ENCODE results near the gene CUEDC1. TPM values are rescaled to one million over a fixed set of nuclear protein-coding genes. Genes with fewer than 3 reads are reported as not detected.

Gene CUEDC1
- total and polyA plus RNA-seq, 9 donors: 6.7 to 30.2 (median 21.5) TPM

DNA sequence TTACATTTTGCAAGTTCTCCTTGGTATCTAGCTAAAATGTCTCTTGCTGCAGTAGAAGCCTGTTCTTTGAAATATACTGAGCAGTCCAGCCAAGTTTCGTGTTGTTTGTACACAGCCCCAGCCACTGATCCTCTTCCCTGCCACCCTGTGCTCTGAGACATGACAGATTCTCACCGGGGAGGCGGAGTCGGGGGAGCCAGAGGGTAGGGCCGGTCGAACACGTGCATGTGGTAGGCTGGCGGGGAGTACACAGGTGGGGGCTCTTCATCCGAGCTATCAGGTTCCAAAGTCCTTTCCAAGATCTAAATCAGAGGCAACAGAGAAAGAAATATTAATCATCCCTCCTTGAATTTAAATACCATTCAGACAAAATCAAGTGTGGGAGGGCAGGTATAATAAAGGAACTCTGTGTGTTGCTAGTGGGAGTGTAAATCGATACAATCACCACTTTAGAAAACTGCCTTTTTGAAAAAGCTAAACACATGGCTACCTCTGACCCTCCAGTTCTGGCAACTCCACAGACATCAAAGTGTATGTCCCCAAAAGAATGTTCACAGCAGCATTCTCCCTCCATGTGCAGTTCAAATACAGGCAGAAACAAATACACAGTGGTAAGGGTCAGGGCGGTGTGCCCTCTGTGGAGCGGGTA lies 75.7 kb downstream of the CUEDC1 start:
- TF ChIP-seq, protein P1, sequence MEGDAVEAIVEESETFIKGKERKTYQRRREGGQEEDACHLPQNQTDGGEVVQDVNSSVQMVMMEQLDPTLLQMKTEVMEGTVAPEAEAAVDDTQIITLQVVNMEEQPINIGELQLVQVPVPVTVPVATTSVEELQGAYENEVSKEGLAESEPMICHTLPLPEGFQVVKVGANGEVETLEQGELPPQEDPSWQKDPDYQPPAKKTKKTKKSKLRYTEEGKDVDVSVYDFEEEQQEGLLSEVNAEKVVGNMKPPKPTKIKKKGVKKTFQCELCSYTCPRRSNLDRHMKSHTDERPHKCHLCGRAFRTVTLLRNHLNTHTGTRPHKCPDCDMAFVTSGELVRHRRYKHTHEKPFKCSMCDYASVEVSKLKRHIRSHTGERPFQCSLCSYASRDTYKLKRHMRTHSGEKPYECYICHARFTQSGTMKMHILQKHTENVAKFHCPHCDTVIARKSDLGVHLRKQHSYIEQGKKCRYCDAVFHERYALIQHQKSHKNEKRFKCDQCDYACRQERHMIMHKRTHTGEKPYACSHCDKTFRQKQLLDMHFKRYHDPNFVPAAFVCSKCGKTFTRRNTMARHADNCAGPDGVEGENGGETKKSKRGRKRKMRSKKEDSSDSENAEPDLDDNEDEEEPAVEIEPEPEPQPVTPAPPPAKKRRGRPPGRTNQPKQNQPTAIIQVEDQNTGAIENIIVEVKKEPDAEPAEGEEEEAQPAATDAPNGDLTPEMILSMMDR (IDR thresholded peaks at IDR 0.05): no peak
- TF ChIP-seq EP300 (IDR thresholded peaks at IDR 0.05) (no peak), POLR2A (IDR thresholded peaks at IDR 0.05) (no peak)
- H3K4me1 ChIP-seq (ENCODE audit: insufficient read depth): peaks cover 25% of the 10 kb centered on the region
- no peaks in the 10 kb centered on the region for H3K36me3 ChIP-seq
- 65 to 71% (median 65%) methylated on average over 12 of the region's 12 CpGs for WGBS, 3 donors
- intact Hi-C loops (cut with DNase I): loop anchor here in 1 of 4 donors (10.0 kb wide), 1 partner anchor 55 kb away; no protein-coding TSS in a partner anchor
- no peaks in the 10 kb centered on the region for H3K9me3 ChIP-seq
- DNase-seq: no peak
- H3K27me3 ChIP-seq: no peaks in the 10 kb centered on the region
- H3K4me3 ChIP-seq: no peak overlapping the region
- H3K27ac ChIP-seq: no peak overlapping the region

DNA sequence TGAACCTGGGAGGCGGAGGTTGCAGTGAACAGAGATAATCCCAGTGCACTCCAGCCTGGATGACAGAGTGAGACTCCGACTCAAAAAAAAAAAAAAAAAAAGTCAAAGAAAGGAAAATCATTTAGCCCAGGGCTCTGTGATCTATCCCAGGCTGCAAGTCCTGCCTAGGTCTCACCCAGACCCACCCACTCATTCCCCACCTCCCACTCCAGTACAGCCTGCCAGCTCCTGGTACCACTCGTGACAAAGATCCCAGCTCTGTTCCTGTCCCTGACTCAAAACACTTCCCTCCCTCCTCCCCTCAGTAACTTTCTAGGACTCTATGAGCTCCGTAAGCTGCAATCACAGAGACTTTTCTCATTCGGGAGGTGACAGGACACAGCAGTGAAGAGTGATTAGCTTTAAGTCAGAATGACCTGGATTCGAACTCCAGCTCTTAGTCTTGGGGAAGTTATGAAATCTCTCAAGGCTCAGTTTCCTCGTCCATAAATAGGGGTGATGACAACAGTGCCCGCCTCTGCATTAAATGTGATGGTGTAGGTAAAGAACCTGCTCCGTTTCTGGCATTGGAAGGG lies 77.3 kb downstream of the CUEDC1 start:
- H3K27me3 ChIP-seq: no peaks in the 10 kb centered on the region
- no peak overlapping the region for H3K27ac ChIP-seq
- peaks cover 34% of the 10 kb centered on the region for H3K4me1 ChIP-seq (ENCODE audit: insufficient read depth)
- TF ChIP-seq EP300 (IDR thresholded peaks at IDR 0.05) (no peak), POLR2A (IDR thresholded peaks at IDR 0.05) (no peak)
- TF ChIP-seq, protein P1 (IDR thresholded peaks at IDR 0.05): no peak
- no peak overlapping the region for H3K4me3 ChIP-seq
- H3K9me3 ChIP-seq: no peaks in the 10 kb centered on the region
- WGBS, 3 donors: 85 to 91% (median 87%) methylated on average over 9 of the region's 9 CpGs
- H3K36me3 ChIP-seq: no peaks in the 10 kb centered on the region
- DNase-seq: peak in 1 of 5 donors; percentile 16
- intact Hi-C loops (cut with DNase I): no loop called here

- no peak for TF ChIP-seq EP300 (IDR thresholded peaks at IDR 0.05)
- TF ChIP-seq, protein P1 (IDR thresholded peaks at IDR 0.05): no peak
- TF ChIP-seq POLR2A (IDR thresholded peaks at IDR 0.05): no peak
Measured at GRCh38 chr17:57876866-57877237, 78.4 kb downstream of the CUEDC1 start.

DNA sequence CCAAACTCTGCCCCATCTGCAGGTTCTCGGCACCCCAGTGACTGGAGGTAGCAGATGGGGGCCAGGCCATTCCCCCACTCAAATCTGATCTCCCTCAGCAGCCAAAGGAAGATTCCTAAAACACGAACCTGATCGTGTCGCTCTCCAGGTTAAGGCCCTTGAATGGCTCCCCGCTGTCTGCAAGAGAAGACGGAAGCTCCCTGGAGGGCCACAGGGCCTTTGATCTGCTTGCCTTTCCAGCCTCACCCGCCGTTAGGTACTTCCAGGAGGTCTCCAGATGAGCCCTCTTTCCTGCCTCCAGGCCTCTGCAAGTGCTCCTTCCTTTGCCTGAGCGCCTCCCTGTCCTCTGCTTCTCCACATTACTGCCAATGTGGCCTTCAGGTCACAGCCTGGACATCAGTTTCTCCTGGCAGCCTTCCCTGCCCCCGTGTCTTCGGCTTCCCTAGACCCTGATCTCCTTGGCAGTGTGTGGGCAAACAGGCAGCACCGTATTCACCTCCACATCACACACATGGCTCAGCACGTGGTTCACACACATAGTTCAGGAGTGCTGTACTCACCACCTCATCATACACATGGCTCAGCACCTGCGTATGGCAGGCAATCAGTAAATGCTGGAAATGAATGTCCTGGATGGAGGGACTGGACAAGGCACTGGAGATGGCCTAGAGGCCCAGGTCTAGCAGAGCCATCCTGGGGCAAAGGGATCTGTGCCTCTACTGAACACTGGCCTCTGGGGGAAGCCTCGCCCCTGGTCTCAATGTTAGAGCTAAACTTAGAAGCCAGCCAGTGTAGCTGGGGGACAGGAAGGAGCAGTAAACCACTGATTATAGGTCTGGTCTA lies 79.0 kb downstream of the CUEDC1 start:
- Histone ChIP-seq H3K27ac (peak overlapping the region; percentile 48 to 78), H3K36me3 (no peaks in the 10 kb centered on the region), H3K27me3 (no peaks in the 10 kb centered on the region), H3K9me3 (no peaks in the 10 kb centered on the region), H3K4me3 (no peak overlapping the region), H3K4me1 (ENCODE audit: insufficient read depth) (peaks cover 27% of the 10 kb centered on the region)
- TF ChIP-seq POLR2A (IDR thresholded peaks at IDR 0.05): no peak
- 84 to 85% (median 84%) methylated on average over 15 of the region's 15 CpGs for WGBS, 3 donors
- intact Hi-C loops (cut with DNase I): no loop called here
- DNase-seq: no peak

More at GRCh38 chr17:57876866-57877237, 78.4 kb downstream of the CUEDC1 start:
- WGBS, 3 donors: 86 to 88% (median 88%) methylated on average over 2 of the region's 2 CpGs
- H3K36me3 ChIP-seq: no peaks in the 10 kb centered on the region
- peak overlapping the region in 1 of 2 donors; percentile 78 for H3K27ac ChIP-seq
- intact Hi-C loops (cut with DNase I): no loop called here
- DNase-seq: no peak
- H3K27me3 ChIP-seq: no peaks in the 10 kb centered on the region
- H3K9me3 ChIP-seq: no peaks in the 10 kb centered on the region
- no peak overlapping the region for H3K4me3 ChIP-seq
- H3K4me1 ChIP-seq (ENCODE audit: insufficient read depth): peaks cover 32% of the 10 kb centered on the region

All from ovary (tissue), 9 donors.